Muscle layer of colon (tissue), 2 donors: Measurements from ENCODE around the gene OSBPL6.
A peak's percentile ranks its signal among the peaks of the same experiment; 100 is the strongest.

Source experiments
- H3K27ac ChIP-seq: one replicate; pipeline ENCODE4 v1.7.0; 2013; ENCODE audit warnings: low read depth, mild to moderate bottlenecking, low read length, moderate library complexity
- H3K27me3 ChIP-seq, 2 donors: one replicate each; pipeline ENCODE4 v1.7.0; 2013; ENCODE audit warnings: low read length in 2 of 2, mild to moderate bottlenecking in 2 of 2; ENCODE audit not compliant: insufficient read depth in 2 of 2, control insufficient read depth in 1 of 2
- H3K36me3 ChIP-seq: one replicate; pipeline ENCODE4 v1.7.0; 2013; ENCODE audit warnings: mild to moderate bottlenecking, low read length; ENCODE audit not compliant: insufficient read depth
- H3K4me1 ChIP-seq: one replicate; pipeline ENCODE4 v1.7.0; 2013; ENCODE audit warnings: mild to moderate bottlenecking, low read length; ENCODE audit not compliant: insufficient read depth
- H3K4me3 ChIP-seq, 2 donors: one replicate each; pipeline ENCODE4 v1.7.0; 2013; ENCODE audit warnings: low read length in 2 of 2, low read depth in 1 of 2, mild to moderate bottlenecking in 1 of 2, moderate library complexity in 1 of 2
- H3K9ac ChIP-seq: one replicate; pipeline ENCODE4 v1.7.0; 2013; ENCODE audit warnings: low read length
- H3K9me3 ChIP-seq: one replicate; pipeline ENCODE4 v1.7.0; 2013; ENCODE audit warnings: mild to moderate bottlenecking, low read length
- donor health status: abdominal sarcoma.
- donor health status: Adenocarcinoma of cecum.

The OSBPL6 gene

DNA sequence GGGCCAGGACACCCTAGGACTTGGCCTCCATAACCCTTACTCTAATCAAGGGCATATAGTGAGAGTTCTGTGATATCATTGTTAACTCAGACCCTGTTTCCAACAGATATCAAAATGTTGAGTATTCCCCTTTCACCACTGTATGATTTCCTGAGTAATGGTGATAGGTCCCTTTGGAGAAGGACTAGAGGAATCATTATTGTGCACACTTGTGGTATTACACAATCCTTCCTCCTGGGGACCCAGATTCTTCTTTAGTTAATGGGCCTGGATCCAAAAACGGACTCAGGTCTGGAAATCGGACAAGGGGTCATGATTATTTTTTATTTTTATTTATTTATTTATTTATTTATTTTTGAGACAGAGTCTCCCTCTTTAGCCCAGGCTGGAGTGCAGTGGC, 233.1 kb downstream of the OSBPL6 start:
- H3K27ac ChIP-seq: no peak overlapping the region
- H3K27me3 ChIP-seq: no peaks in the 10 kb centered on the region
- no peak overlapping the region for H3K9ac ChIP-seq
- peaks cover 43% of the 10 kb centered on the region for H3K36me3 ChIP-seq
- H3K4me1 ChIP-seq: no peaks in the 10 kb centered on the region
- H3K9me3 ChIP-seq: no peaks in the 10 kb centered on the region
- H3K4me3 ChIP-seq: no peak overlapping the region

DNA sequence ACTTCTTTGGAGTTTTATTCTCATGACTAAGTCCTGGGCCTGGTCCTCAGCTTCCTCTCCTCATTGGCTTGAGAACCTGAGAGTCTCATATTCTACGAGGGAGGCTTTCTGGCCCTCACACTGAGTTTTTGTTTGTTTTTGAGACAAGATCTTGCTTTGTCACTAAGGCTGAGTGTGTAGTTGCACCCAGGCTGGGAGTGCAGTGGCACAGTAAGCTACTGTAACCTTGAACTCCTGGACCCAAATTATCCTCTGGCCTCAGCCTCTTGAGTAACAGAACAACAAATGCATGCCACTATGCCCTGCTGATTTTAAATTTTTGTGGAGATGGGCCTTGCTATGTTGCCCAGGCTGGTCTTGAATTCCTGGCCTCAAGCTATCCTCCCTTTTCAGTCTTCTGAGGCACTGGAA, 234.1 kb downstream of the OSBPL6 start:
- Histone ChIP-seq H3K27me3 (no peaks in the 10 kb centered on the region), H3K27ac (no peak overlapping the region), H3K36me3 (peaks cover 47% of the 10 kb centered on the region), H3K4me1 (no peaks in the 10 kb centered on the region), H3K9ac (no peak overlapping the region), H3K9me3 (no peaks in the 10 kb centered on the region), H3K4me3 (no peak overlapping the region)

DNA sequence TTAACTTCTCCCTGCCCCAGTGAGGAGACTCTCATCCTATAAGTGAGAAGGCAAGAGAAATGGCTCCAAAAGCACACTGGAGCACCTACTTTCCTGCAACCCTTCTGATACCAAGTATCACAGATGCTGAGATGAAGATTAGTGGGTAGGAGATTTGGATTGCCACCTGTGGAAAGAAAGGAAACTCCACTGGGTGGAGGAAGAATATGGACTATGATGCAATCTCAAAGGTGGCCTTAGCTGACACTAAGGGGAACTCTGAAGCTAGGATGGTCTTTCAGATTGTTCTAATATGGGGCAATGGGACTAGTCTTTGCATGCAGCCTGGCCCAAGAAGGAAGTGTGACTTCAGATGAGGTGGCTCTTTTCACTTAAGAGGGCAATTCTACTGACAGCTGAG, 235.0 kb downstream of the OSBPL6 start:
- no peaks in the 10 kb centered on the region for H3K27me3 ChIP-seq
- no peaks in the 10 kb centered on the region for H3K4me1 ChIP-seq
- H3K36me3 ChIP-seq: peaks cover 53% of the 10 kb centered on the region
- H3K9ac ChIP-seq: no peak overlapping the region
- H3K9me3 ChIP-seq: no peaks in the 10 kb centered on the region
- no peak overlapping the region for H3K4me3 ChIP-seq
- no peak overlapping the region for H3K27ac ChIP-seq

DNA sequence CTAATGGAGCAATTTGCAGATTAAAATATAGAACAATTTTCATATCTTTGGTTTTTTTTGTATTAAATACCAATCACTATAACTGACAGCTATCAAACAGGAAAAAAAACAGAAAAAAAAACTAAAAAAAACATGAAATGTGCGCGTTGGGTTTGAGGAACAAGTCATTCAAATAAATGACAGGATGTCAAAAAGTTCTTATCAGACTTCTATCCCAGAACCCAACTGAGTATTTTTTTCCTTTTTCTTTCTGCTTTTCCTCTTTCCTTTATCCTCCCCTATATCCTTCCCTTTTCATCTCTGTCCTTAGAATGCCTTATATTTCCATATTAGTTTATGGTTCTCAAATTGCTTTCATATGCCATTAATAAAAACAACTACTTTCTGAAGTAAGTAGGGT, 242.3 kb downstream of the OSBPL6 start:
- Histone ChIP-seq H3K9ac (no peak overlapping the region), H3K27ac (no peak overlapping the region), H3K36me3 (peaks cover 75% of the 10 kb centered on the region), H3K9me3 (no peaks in the 10 kb centered on the region), H3K27me3 (no peaks in the 10 kb centered on the region), H3K4me3 (no peak overlapping the region), H3K4me1 (no peaks in the 10 kb centered on the region)

DNA sequence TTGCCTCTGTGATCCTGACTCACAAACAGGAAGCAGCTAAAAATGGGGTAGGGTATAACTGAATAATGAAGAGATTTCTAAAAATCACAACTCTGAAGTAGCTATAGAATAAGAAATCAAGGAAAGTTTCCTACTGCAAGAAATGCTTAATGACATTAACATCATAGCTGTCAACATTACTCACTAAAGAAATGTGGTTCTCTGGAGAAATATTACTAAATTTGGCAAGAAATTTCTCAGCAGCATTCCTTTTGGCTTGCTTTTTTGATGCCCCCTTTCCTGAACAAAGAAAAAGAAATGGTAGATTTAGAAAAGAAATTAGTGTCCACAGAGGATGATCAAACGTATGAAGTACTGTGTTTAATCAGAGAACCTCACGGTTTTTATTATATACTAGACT, 247.1 kb downstream of the OSBPL6 start:
- Histone ChIP-seq H3K4me1 (no peaks in the 10 kb centered on the region), H3K4me3 (no peak overlapping the region), H3K9me3 (no peaks in the 10 kb centered on the region), H3K27ac (no peak overlapping the region), H3K9ac (no peak overlapping the region), H3K36me3 (peaks cover 71% of the 10 kb centered on the region), H3K27me3 (no peaks in the 10 kb centered on the region)

DNA sequence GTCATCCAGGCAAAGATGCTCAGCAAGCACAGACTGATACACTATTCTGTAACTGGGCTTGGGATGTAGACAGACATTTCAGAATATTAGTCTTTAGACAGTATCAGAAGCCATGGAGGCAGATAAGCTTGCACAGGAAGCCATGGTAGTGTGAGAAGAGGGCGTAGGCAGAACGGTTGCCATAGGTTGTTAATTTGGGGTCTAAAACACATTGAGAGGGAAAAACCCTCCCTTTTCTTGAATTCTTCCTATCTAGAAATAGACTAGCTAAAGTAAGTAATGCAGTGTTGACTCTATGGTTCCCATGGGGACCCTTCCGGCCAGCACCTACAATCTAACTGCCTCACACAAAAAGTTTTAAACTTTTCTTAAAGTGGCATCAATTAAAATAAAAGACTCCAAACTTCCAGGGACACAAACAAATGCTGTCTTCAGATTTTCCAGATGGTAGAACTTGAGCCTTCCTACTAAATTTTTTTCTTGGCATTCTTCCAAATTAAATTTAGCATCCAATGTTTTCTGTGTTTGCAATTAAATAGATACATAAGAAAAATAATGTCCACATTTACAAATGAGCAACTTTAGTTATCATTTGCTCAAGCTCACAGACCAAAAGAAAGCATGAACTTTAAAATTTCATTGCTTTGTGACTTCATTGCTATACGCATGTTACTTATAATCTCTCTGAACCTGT, 254.8 kb downstream of the OSBPL6 start:
- H3K27me3 ChIP-seq: no peaks in the 10 kb centered on the region
- no peak overlapping the region for H3K9ac ChIP-seq
- H3K4me3 ChIP-seq: no peak overlapping the region
- H3K9me3 ChIP-seq: no peaks in the 10 kb centered on the region
- no peak overlapping the region for H3K27ac ChIP-seq
- peaks cover 20% of the 10 kb centered on the region for H3K4me1 ChIP-seq
- H3K36me3 ChIP-seq: peaks cover 34% of the 10 kb centered on the region

DNA sequence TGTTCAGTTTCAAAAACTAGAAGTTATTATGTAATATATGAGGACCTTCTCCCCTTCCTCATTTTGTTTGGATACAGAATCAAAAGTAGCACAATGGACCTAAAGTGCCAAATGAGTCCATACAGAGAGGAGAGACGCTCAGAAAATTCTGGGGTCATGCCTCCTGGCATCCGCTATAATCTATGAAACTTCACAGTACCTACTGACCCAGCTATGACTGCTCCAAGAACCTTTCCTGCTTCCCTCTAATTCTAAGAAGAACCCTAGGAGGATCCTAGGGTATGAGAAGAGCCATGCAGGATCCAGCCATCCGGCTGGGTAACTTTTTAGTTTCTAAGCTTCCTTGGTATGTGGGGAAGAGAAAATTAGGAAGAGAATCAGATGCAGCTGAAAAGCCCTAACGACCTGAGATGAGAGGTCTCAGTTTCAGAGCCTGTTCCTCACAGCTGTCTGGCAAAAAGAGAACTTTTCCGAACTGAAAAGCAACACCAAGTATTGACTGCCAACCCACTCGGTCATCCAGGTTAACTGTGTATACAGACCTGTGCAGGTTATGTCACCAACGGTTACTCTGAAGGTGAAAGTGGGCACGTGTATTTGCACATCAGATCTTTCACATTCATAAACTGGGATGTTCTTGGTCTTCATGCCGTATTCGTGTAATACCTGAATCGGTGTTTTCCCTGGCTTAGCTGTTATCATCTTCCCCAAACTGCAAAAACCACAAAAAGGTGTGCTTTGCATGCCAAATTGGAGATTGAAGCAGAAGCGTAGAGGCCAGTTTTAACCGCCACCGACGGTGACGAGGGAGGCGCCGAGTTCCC, 255.6 kb downstream of the OSBPL6 start:
- peak overlapping the region; percentile 46 for H3K9ac ChIP-seq
- no peaks in the 10 kb centered on the region for H3K27me3 ChIP-seq
- peaks cover 20% of the 10 kb centered on the region for H3K4me1 ChIP-seq
- no peaks in the 10 kb centered on the region for H3K9me3 ChIP-seq
- peak overlapping the region; percentile 99 for H3K27ac ChIP-seq
- peaks cover 26% of the 10 kb centered on the region for H3K36me3 ChIP-seq
- peak overlapping the region; percentile 62 to 99 for H3K4me3 ChIP-seq

DNA sequence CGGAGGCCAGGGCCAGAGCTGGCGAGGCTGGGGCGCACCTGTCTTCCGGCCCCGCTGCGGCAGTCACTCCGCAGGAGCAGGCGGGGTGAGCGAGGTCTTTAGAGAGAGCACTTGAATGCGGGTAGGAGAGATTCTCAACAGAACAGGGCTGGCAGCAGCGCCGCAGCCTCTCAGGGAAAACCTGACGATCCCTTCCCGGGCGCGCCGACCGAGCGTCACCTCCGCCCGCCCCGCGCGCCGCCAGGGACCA, 256.1 kb downstream of the OSBPL6 start:
- Histone ChIP-seq H3K9me3 (no peaks in the 10 kb centered on the region), H3K9ac (peak overlapping the region; percentile 46), H3K27me3 (no peaks in the 10 kb centered on the region), H3K4me1 (peaks cover 20% of the 10 kb centered on the region), H3K36me3 (peaks cover 21% of the 10 kb centered on the region), H3K27ac (peak overlapping the region; percentile 99), H3K4me3 (peak overlapping the region; percentile 62 to 99)

DNA sequence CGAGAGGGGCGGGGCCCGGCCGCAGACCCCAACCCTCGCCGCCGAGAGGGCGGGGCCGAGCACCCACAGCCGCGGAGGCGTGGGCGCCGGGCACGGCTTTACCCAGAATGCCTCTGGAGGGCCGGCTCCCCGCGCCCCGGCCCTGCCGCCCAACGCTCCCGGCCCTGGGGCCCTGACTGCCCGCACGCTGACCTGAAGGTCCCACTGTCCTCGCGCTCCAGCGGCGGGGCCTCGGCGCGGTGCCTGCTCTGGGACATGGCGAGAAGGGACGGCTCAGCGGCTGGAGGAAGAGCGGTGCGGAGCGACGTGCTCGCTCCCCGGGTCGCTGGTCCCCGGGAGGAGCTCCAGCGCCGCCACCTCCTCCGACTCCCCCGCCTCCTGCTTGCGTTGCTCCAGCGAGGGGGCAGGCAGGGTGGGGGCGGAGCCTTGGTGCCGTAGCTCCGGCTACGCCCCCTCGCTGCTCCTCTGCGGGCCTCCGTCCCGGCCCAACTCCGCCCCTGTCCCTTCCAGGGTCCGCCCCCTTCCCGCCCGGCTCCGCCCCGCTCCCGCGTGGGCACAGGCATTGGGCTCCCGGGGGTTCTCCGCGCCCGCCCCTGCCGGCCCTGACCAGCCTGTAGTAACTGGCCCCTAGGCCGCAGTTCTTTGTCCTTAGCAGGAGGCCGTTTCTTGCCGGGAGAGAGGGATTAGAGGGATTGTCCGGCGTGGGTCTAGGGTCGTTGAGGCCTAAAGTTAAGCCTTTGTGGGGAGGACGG, 256.6 kb downstream of the OSBPL6 start, which contains the start of the genes PJVK and PRKRA:
Gene PJVK, plus strand, starts transcription at position 605 of the 752 bp plus-strand sequence. CDS start 2,032 bp downstream, outside the sequence.
Gene PRKRA, minus strand, starts transcription at position 402 of the 752 bp plus-strand sequence. Its CDS starts 145 bp downstream, at position 257.
- H3K4me3 ChIP-seq: peak within 1 kb of the TSS; percentile 75 to 99
- peak within 1 kb of the TSS; percentile 99 for H3K27ac ChIP-seq
- peaks cover 17% of the 10 kb centered on the region for H3K36me3 ChIP-seq
- H3K9ac ChIP-seq: peak within 1 kb of the TSS; percentile 90
- H3K9me3 ChIP-seq: no peaks in the 10 kb centered on the region
- H3K4me1 ChIP-seq: peaks cover 20% of the 10 kb centered on the region
- no peaks in the 10 kb centered on the region for H3K27me3 ChIP-seq

DNA sequence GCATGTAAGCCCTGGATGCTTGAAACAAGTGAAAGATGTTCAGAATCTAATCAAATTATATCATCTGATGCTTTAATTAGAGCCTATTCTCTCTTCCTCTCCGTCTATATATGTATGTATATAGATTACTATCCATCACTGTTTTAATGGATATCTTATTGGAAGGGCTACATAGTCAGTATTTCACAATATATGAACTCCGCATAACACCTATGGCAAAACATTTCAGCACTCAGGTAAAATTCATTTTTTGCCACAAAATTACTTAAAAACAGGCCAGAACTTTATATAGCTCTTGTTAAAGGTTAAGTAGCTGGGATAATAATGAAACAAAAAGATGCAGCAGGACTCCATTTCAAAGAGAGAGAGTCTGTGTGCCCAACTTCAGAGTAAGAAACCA, 258.0 kb downstream of the OSBPL6 start:
- peaks cover 20% of the 10 kb centered on the region for H3K4me1 ChIP-seq
- H3K36me3 ChIP-seq: peaks cover 7% of the 10 kb centered on the region
- no peaks in the 10 kb centered on the region for H3K27me3 ChIP-seq
- no peak overlapping the region for H3K4me3 ChIP-seq
- H3K27ac ChIP-seq: no peak overlapping the region
- H3K9ac ChIP-seq: no peak overlapping the region
- no peaks in the 10 kb centered on the region for H3K9me3 ChIP-seq
